Heart left ventricle (tissue), 16 donors: Measurements from ENCODE around the gene LHB. TPM values are rescaled to one million over a fixed set of nuclear protein-coding genes. Genes with fewer than 3 reads are reported as not detected.
A peak's percentile ranks its signal among the peaks of the same experiment; 100 is the strongest.

Source experiments
- ATAC-seq, 4 donors: fragments of 200-7000 bp; cut with Tn5 transposase; one replicate each; pipeline ENCODE4 v1.9.1; 2020 to 2022; ENCODE audit warnings: moderate library complexity in 4 of 4, mild to moderate bottlenecking in 3 of 4, moderate number of reproducible peaks in 1 of 4
- DNase-seq, 5 donors: peaks; one replicate each; pipeline ENCODE4 v3.0.0-alpha.2; 2020
- H3K27ac ChIP-seq, 12 donors: fragments of 200-600 bp; sonication (generic) in 4 of 12; one replicate each; pipeline versions ENCODE4 v1.5.0 to v1.8.0; 2016 to 2022; ENCODE audit warnings: mild to moderate bottlenecking in 2 of 12
- H3K27me3 ChIP-seq, 9 donors: fragments of 200-600 bp; sonication (generic) in 2 of 9; one replicate each; pipeline versions ENCODE4 v1.5.1 to v1.8.0; 2016 to 2022; ENCODE audit warnings: mild to moderate bottlenecking in 3 of 9
- H3K36me3 ChIP-seq, 9 donors: fragments of 200-600 bp; sonication (generic) in 2 of 9; one replicate each; pipeline versions ENCODE4 v1.5.0 to v1.8.0; 2018 to 2022; ENCODE audit warnings: mild to moderate bottlenecking in 2 of 9
- H3K4me1 ChIP-seq, 12 donors: fragments of 200-600 bp; sonication (generic) in 4 of 12; one replicate each; pipeline versions ENCODE4 v1.5.0 to v1.8.0; 2016 to 2022; ENCODE audit warnings: mild to moderate bottlenecking in 3 of 12
- H3K4me3 ChIP-seq, 12 donors: fragments of 200-600 bp; sonication (generic) in 4 of 12; one replicate each; pipeline versions ENCODE4 v1.5.0 to v1.8.0; 2017 to 2022; ENCODE audit warnings: mild to moderate bottlenecking in 9 of 12, moderate library complexity in 4 of 12
- H3K9me3 ChIP-seq, 12 donors: fragments of 200-600 bp; sonication (generic) in 4 of 12; one replicate each; pipeline versions ENCODE4 v1.5.0 to v1.8.0; 2016 to 2022; ENCODE audit warnings: mild to moderate bottlenecking in 1 of 12
- CTCF ChIP-seq, 12 donors: fragments of 200-600 bp; sonication (generic) in 4 of 12; IDR thresholded peaks; one replicate each; pipeline versions ENCODE4 v1.5.0 to v1.8.0; 2018 to 2022; ENCODE audit warnings: antibody characterized with exemption in 12 of 12, mild to moderate bottlenecking in 5 of 12
- POLR2A ChIP-seq, 2 donors: fragments of 450-650 bp; IDR thresholded peaks; one replicate each; pipeline ENCODE4 v1.6.1; 2017; ENCODE audit warnings: antibody characterized with exemption in 2 of 2, mild to moderate bottlenecking in 2 of 2, moderate library complexity in 2 of 2
- WGBS, 4 donors: extraction: QIAGEN DNeasy Blood & Tissue Kit in 2 of 4; methylation state at CpG; one replicate each; pipeline versions ENCODE4 v1.1.5 to v1.1.7; 2013 to 2018; 5-methylcytosine and 5-hydroxymethylcytosine counted together
- intact Hi-C, 10 donors: fragments of 100-400 bp; cut with DNase I; formaldehyde crosslinking; loops; one replicate each; pipeline versions ENCODE4 v1.11.1 to v1.14.2; 2022
- polyA plus RNA-seq, 2 donors: library from polyadenylated mRNA; stranded (reverse); fragments of 200-250 nt; gene quantifications; one replicate each; pipeline ENCODE4 v1.2.3, GENCODE V29; 2013
- total RNA-seq, 9 donors: library from RNA; depleted of rRNA in 2 of 9; stranded (reverse); fragments of >200 nt in 2 of 9; fragmentation: NEBNext Ultra II Directional in 3 of 9; extraction: Animal tissue kit (Norgen Biotek cat#: 25700) in 3 of 9; gene quantifications; one replicate each; pipeline versions ENCODE4 v1.1.0 to v1.2.4, GENCODE V29; 2016 to 2023
- donor health status: ischemic (EF 13 %, LVEDD 7.1; RV severe dilation, severe dysfunction).
- donor health status: healthy with polysubstance abuse.
- donor health status: DM: no; HTN: yes; CAD: no.
- donor health status: DM: no; HTN: no; CAD: no.
- donor health status: ischemic (EF 25% LVEDD 6.9; RV normal size, moderate dysfunction).
- donor health status: ischemic (EF 25% LVEDD 5.7; RV mildly dilated, moderate dysfunction).
- donor health status: healthy.
- donor health status: DM: yes; HTN: yes; CAD: no.
- donor health status: ischemic (EF 35%, LVEDD 5.7; RV mildly dilated, moderate dysfunction).
- donor health status: nonischemic (EF 11% LVEDD 7.7; RV severe dilation, severe dysfunction).
- donor health status: DM: yes; HTN: yes; CAD: no.
- donor health status: PGD.
- donor health status: ischemic (EF 29% LVEDD 5.4; RV normal size, mild dysfunction).
- donor health status: nonischemic (EF 23%, LVEDD 6.1; RV moderate dilation, normal function).

LHB gene
- total and polyA plus RNA-seq, 11 donors: not detected

GRCh38 chr19:48987323-48987722, 29.6 kb downstream of the LHB start:
- DNase-seq (no peak), ATAC-seq (no peak)
- Histone ChIP-seq H3K9me3 (no peaks in the 10 kb centered on the region), H3K4me1 (peaks cover 0 to 39% (median 23%) of the 10 kb centered on the region in 12 donors), H3K4me3 (no peak overlapping the region), H3K27me3 (no peaks in the 10 kb centered on the region), H3K36me3 (peaks cover 0 to 74% (median 65%) of the 10 kb centered on the region in 9 donors), H3K27ac (no peak overlapping the region)
- TF ChIP-seq CTCF (IDR thresholded peaks at IDR 0.05) (no peak), POLR2A (IDR thresholded peaks at IDR 0.05) (no peak)
- intact Hi-C loops: no loop called here
- 90 to 92% (median 91%) methylated on average over 6 to 7 of the region's 7 CpGs for WGBS, 4 donors

DNA sequence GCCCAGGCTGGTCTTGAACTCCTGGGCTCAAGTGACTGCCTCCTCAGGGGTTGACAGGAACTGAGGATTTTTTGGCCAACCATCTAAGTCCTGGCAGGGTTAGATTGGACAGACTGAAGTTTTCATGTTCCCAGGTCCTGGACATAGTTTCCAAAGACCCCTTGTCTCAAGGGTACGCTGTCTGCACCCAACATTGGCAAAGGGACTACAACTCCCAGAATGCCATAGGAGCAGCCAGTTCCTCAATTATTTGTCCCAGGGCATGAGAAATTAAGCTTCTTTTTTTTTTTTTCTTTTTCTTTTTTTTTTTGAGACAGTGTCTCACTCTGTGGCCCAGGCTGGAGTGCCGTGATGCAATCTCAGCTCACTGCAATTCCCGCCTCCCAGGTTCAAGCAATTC, 30.7 kb downstream of the LHB start:
- Histone ChIP-seq H3K9me3 (no peaks in the 10 kb centered on the region), H3K4me1 (peaks cover 0 to 28% (median 16%) of the 10 kb centered on the region in 12 donors), H3K27me3 (no peaks in the 10 kb centered on the region), H3K27ac (no peak overlapping the region), H3K4me3 (no peak overlapping the region), H3K36me3 (peaks cover 0 to 85% (median 76%) of the 10 kb centered on the region in 9 donors)
- ATAC-seq (no peak), DNase-seq (no peak)
- 94 to 98% (median 96%) methylated on average over 3 of the region's 3 CpGs for WGBS, 4 donors
- intact Hi-C loops: no loop called here
- TF ChIP-seq CTCF (IDR thresholded peaks at IDR 0.05) (no peak), POLR2A (IDR thresholded peaks at IDR 0.05) (no peak)

GRCh38 chr19:48985711-48986110, 31.2 kb downstream of the LHB start:
- peaks cover 0 to 23% (median 11%) of the 10 kb centered on the region in 12 donors for H3K4me1 ChIP-seq
- no peak overlapping the region for H3K4me3 ChIP-seq
- H3K36me3 ChIP-seq: peaks cover 0 to 89% (median 81%) of the 10 kb centered on the region in 9 donors
- 72 to 90% (median 83%) methylated on average over 10 to 13 of the region's 13 CpGs for WGBS, 4 donors
- H3K9me3 ChIP-seq: no peaks in the 10 kb centered on the region
- ATAC-seq (no peak), DNase-seq (no peak)
- no peaks in the 10 kb centered on the region for H3K27me3 ChIP-seq
- no peak overlapping the region for H3K27ac ChIP-seq
- TF ChIP-seq POLR2A (IDR thresholded peaks at IDR 0.05): no peak
- TF ChIP-seq CTCF (IDR thresholded peaks at IDR 0.05): no peak
- intact Hi-C loops: no loop called here

GRCh38 chr19:48982280-48982679, 34.6 kb downstream of the LHB start:
- no peak for DNase-seq
- H3K4me3 ChIP-seq: no peak overlapping the region
- intact Hi-C loops: no loop called here
- H3K27me3 ChIP-seq: no peaks in the 10 kb centered on the region
- no peak for ATAC-seq
- H3K4me1 ChIP-seq: peaks cover 0 to 26% (median 14%) of the 10 kb centered on the region in 12 donors
- H3K27ac ChIP-seq: peak overlapping the region in 8 of 12 donors; percentile 28 to 66 (median 39)
- no peaks in the 10 kb centered on the region for H3K9me3 ChIP-seq
- peaks cover 0 to 84% (median 78%) of the 10 kb centered on the region in 9 donors for H3K36me3 ChIP-seq
- WGBS, 4 donors: 91 to 94% (median 92%) methylated on average over 8 to 9 of the region's 9 CpGs
- no peak for TF ChIP-seq CTCF (IDR thresholded peaks at IDR 0.05)
- TF ChIP-seq POLR2A (IDR thresholded peaks at IDR 0.05): no peak
